ENCODE data around the gene MYO1E. TPM values are rescaled to one million over a fixed set of nuclear protein-coding genes. Genes with fewer than 3 reads are reported as not detected.
A peak's percentile ranks its signal among the peaks of the same experiment; 100 is the strongest.

MYO1E gene
- total RNA-seq, 2 donors from 2014 or later, result 252 to 329 TPM

GRCh38 chr15:59299929-59300617, 72.6 kb downstream of the MYO1E start:
- DNase-seq, result peak; percentile 94
- peak overlapping the region; percentile 82 for H3K27ac ChIP-seq
- no peaks in the 10 kb centered on the region for H3K27me3 ChIP-seq
- H3K36me3 ChIP-seq, result no peaks in the 10 kb centered on the region
- H3K4me3 ChIP-seq, result no peak overlapping the region
- H3K9ac ChIP-seq (ENCODE audit: low read depth in 2 of 2, low read length in 2 of 2), result peak overlapping the region; percentile 38 to 83
- no peak for TF ChIP-seq CTCF (IDR thresholded peaks at IDR 0.05)
- peaks cover 25% of the 10 kb centered on the region for H3K4me1 ChIP-seq
- intact Hi-C loops (cut with DNase I), result no loop called here
- no peaks in the 10 kb centered on the region for H3K9me3 ChIP-seq

- H3K36me3 ChIP-seq, result no peaks in the 10 kb centered on the region
- H3K4me3 ChIP-seq, result no peak overlapping the region
- peaks cover 25% of the 10 kb centered on the region for H3K4me1 ChIP-seq
- no peak overlapping the region for H3K27ac ChIP-seq
- no peaks in the 10 kb centered on the region for H3K9me3 ChIP-seq
- TF ChIP-seq CTCF (IDR thresholded peaks at IDR 0.05), result no peak
- no peaks in the 10 kb centered on the region for H3K27me3 ChIP-seq
- no peak for DNase-seq
- intact Hi-C loops (cut with DNase I), result no loop called here
- no peak overlapping the region for H3K9ac ChIP-seq (ENCODE audit: low read depth in 2 of 2, low read length in 2 of 2)
Measured at GRCh38 chr15:59298854-59299250, 73.8 kb downstream of the MYO1E start.

- Histone ChIP-seq H3K4me3 (no peak overlapping the region), H3K9ac (ENCODE audit: low read depth in 2 of 2, low read length in 2 of 2) (no peak overlapping the region), H3K36me3 (no peaks in the 10 kb centered on the region), H3K27me3 (no peaks in the 10 kb centered on the region), H3K4me1 (peaks cover 25% of the 10 kb centered on the region), H3K27ac (no peak overlapping the region), H3K9me3 (no peaks in the 10 kb centered on the region)
- intact Hi-C loops (cut with DNase I), result no loop called here
- TF ChIP-seq CTCF (IDR thresholded peaks at IDR 0.05), result no peak
- no peak for DNase-seq
Measured at GRCh38 chr15:59298225-59298853, 74.3 kb downstream of the MYO1E start.

- no peaks in the 10 kb centered on the region for H3K27me3 ChIP-seq
- peak overlapping the region; percentile 22 for H3K27ac ChIP-seq
- intact Hi-C loops (cut with DNase I), result no loop called here
- peak overlapping the region in 1 of 2 donors; percentile 78 for H3K9ac ChIP-seq (ENCODE audit: low read depth in 2 of 2, low read length in 2 of 2)
- H3K4me1 ChIP-seq, result peaks cover 23% of the 10 kb centered on the region
- no peaks in the 10 kb centered on the region for H3K9me3 ChIP-seq
- H3K4me3 ChIP-seq, result no peak overlapping the region
- H3K36me3 ChIP-seq, result no peaks in the 10 kb centered on the region
- DNase-seq, result no peak
- no peak for TF ChIP-seq CTCF (IDR thresholded peaks at IDR 0.05)
Measured at GRCh38 chr15:59296181-59296617, 76.5 kb downstream of the MYO1E start.

- no peaks in the 10 kb centered on the region for H3K36me3 ChIP-seq
- peak overlapping the region in 1 of 2 donors; percentile 78 for H3K9ac ChIP-seq (ENCODE audit: low read depth in 2 of 2, low read length in 2 of 2)
- H3K27me3 ChIP-seq, result no peaks in the 10 kb centered on the region
- no peaks in the 10 kb centered on the region for H3K9me3 ChIP-seq
- no peak for TF ChIP-seq CTCF (IDR thresholded peaks at IDR 0.05)
- H3K4me3 ChIP-seq, result no peak overlapping the region
- DNase-seq, result peak; percentile 45
- H3K27ac ChIP-seq, result peak overlapping the region; percentile 22
- H3K4me1 ChIP-seq, result peaks cover 17% of the 10 kb centered on the region
- intact Hi-C loops (cut with DNase I), result no loop called here
Measured at GRCh38 chr15:59295261-59296001, 77.2 kb downstream of the MYO1E start.
